ENCODE data around the gene BMAL1.

Gene BMAL1

DNA sequence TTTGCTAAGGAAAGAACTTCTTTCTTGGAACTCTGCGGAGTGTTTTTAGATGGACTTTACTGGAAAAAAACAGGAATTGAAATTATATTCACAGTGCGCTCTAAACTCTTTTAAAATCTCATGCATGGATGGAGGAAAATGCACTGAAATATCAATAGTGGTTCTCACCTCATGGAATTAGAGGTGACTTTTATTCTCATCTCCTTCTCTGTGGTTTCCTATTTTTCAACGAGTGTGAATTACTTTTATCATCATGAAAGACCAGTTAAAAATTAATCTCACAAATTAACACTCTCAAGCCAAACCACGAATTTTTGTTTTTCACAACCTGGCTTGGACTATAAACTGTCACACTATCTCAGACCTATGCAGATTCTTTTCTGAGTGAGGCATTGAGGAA lies 16.6 kb downstream of the BMAL1 start:
- DNase-seq = no peak

DNA sequence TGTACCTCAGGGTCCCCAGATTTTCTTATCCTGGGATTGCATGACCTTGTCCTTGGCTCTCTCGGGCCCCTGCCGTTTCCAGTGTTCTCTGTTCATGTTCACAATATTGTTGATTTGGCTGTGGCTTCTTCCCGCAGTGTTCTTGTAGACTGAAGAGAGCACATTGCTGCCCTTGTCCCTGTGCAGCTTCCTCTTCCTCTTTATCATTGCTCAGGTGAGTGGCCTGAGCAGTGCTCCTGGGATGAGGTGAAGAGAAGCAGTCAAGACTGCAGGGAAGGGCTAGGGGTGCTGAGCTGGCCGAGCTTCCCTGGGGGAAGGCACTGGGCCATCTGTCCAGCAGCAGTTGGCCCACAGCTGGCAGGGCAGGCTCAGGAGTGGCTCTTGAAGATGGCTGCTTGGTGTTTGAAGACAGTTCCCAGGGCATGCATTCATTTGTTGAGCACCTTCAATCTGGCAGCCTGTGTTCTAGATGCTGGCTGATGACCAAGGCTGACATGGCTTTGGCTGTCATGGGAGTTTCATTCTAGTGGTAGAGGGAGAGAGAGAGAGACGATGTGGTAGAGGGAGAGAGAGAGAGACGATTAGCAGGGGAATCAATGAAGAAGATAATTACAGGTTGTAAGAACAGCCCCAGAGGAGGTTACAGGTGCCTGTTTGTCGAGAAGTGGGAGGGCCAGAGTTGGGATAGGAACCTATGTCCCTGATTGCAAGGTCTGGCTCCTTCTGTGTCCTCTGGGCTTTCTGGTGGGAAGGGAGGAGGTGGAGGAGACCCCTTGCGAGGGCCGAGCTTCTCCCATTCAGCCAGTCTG lies 17.4 kb downstream of the BMAL1 start:
- DNase-seq = no peak

DNA sequence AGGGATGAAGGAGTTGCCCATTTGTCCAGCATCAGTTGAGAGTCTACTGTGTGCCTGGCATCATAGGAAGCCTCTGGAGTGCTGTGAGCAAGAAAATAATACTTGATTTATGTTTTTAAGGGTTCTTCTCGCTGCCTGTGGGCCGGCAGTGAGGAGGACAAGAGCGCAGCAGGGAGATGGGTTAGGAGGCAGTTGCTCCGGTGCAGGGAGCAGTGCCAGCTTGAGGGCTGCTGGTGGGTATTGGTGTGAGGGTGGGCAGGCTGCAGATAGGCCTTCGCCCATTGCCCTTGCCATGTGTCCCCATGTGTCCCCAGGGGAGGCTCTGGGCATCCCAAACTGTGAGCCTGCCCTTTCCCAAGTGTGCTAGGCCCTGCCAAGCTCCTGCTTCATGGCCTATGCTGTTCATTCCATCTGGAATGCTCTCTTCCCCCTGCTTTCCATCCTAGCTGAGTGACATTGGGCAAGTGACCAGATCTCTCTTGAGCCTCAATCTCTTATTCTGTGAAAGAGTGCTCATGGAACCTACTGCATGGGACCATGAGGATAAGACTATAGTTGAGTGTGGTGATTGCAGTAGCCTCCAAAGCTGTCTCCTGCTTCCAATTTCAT lies 19.8 kb downstream of the BMAL1 start:
- DNase-seq = no peak

DNA sequence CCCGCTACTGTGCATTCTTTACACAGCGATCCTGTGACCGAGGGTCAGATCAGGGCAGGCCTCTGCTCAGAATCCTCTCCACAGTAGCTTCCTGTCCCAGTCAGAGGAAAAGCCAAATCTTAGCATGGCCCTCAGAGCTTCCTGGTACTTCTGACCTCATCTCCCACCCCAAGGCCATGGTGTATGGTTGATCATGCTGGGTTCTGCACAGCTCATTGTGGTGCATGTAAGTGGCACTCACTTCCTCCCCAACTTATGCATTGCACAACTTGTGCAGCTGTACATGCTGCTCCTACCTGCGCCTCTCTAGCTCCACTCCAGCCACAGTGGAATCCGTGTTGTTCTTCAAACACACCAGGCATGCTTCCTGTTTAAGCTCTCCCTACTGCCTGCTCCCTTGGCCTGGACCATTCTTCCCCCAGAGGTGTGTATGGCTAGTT lies 20.3 kb downstream of the BMAL1 start:
- DNase-seq = no peak

DNA sequence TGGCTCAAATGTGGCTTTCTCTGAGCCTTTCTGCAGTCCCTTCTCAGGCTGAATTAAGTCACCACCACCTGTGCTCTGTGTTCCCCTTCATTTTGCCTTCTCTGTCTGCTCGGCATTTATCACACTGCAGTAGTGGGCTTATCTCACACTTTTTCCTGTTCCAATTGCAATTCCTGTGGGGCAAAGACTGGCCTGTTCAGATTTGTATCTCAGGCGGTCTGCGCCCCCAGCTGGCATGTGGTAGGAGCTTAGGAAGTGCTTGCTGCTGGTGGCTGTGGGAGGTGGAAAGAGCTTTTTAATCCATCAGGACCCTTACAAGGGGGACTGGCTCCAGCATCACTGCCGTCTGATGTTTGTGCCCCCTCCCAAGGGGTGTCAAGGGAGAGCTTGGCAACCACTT lies 21.2 kb downstream of the BMAL1 start:
- DNase-seq = no peak

DNA sequence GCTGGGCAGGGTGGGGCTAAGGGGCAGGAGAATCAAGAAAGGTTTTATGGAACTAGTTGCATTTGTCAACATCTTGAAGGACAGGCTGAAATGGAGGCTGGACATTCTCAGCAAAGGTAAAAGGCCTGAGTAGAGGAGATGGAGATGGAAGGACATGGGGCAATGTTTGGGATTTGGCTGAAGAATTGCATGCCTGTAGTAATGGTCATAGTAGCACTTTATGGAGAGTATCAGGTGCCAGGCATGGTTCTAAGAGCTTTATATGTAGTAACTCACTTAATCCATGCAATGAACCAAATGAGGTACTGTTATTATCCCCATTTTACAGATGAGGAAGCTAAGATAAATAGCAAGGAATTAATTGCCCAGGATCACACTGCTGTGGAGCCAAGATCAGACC lies 23.9 kb downstream of the BMAL1 start:
- DNase-seq = no peak

DNA sequence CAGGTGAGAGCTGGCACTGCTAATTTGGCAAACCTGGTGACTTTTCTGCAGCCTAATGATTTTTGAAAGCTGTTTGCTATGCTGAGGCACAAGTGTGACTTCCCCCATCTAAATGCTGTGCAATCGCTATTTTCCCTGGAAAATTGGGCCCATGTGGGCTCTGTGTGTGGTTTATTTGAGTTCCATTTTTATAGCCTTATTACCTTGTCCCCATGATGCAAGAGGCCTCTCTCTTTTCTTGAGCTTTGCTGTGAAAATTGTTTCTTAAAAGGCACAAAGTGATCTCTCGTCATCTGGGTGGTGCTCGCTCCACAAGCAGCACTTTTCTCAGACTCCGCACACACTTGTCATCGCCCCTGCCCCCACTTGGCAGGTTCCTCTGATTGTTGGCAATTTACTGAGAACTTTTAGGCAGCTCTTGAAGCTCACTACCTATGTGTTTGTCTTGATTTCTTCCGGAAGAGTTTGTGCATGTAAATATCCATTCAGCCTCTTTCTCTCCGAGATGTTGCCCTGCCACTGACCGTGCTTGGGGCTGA lies 24.9 kb downstream of the BMAL1 start:
- DNase-seq = no peak

DNA sequence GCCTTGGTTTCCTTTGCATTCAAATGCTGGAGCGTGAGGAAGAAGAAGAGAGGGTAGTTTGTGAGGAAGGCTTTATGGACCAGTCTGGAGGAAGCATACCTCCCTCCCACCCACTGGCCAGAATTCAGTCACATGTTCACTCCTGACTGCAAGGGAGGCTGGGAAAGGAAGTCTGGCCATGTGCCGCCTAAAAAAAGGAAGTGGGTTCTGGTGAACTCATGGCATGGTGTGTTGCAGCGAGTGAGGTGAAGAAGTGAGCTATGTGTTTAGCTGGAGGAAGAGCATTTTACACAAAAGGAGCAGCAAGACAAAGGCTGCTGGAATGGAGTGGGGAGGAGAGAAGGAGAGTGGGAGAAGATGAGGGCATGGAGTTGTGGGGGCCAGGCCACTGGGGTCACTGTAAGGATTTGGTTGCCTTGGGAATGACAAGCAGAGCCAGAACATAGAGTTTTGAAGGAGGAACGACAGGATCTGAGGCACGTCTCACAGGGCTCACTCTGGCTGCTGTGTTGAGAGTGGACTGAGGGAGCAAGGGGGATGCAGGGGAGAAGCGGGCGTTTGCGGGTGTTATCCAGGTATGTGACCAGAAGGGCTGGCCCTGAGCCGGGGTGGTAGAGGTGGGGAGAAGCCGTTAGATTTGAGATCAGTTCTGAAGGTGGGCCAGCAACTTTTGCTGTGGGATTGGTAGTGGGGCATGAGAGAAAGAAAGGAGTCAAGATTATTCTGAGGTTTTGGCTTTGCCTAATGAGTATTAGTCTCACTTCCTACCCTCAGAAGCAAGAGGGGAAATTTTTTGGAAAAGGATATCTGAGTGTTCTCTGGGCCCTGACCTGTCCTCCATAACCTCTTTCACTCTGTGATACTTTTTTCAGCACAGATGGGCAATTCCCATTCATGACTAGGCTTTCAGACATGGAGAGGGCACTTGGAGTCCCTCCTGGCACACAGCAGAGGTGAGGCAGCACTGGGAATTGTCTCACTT lies 26.4 kb downstream of the BMAL1 start:
- DNase-seq = no peak

DNA sequence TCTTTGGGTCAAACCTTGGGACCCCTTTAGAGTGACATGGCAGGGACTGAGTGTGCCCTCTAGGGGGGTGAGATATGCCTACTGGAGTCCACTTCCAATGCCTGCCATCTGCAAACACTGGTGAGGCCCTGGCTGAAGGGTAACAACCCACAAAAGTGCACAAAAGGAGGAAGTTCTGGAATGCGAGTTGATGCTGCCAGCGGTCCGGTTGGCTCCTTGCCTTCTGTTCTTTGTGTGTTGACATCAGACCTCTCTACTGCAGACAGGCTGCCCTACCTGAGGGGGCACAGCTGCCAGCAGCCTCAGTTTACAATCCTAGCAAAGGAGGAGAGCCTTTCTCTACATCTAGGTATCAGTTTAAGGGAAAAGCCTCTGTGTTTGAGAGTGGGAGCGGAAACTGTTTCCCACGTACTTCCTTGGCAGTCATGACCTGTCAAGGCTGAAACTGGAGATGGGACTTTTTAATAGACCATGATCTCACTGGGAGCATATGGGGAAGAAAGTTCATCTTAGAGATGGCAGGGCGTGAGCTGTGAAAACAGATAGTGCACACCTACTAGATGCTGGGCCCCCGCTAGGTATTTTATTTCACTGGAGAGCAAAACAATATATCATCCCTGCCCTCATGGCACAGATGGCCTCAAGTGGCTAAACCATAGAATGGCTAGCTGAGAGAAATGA lies 27.2 kb downstream of the BMAL1 start:
- DNase-seq = no peak

DNA sequence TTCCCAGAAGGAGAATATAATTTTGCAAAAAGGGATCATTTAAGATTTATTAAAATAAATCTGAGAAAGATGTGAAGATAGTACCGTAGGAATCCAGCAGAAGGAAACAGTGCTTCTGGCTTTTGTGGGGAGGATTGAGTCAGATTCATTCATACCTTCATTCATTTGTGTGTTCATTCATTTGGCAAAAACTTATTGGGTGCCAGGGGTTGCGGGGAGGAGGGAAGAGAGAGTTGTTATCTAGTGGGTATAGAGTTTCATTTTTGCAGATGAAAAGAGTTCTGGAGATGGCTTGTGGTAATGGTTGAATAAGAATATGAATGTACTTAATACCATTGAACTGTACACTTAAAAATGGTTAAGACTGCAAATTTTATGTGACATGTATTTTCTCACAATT lies 31.1 kb downstream of the BMAL1 start:
- DNase-seq = no peak

DNA sequence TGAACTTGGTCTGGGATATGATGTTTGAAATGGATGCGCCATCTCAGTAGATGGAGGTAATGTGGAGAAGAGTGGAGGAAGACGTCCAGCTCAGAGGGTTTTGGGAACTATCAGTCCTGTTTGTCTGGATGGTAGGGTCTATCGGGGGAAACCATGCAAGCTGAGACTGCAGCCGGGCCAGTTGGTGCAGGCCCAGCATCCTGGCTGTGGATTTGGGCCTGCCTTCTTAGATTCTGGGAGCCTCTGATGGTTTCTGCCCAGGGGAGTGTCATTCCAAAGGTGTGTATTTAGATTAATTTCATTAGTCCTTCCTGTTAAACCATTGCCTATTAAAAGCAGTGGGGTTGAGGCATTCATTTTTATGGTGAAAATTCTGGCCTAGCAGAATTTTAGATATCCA lies 31.6 kb downstream of the BMAL1 start:
- DNase-seq = no peak

DNA sequence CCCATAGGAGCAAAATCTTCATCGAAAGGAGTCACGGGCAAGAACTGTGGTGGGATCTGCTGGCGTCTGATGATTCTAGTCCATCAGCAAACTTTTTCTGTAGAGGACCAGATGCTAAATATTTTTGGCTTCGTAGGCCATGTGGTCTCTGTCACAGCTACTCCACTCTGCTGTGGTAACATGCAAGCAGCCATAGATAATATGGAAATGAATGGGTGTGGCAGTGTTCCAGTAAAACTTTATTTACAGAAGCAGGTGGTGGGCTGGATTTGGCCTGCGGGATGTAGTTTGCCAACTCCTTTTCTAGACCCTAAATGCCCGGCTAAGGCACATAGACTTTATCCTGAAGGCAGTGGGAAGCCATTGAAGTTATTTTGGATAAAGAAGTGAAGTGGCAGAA lies 32.9 kb downstream of the BMAL1 start:
- no peak for DNase-seq

DNA sequence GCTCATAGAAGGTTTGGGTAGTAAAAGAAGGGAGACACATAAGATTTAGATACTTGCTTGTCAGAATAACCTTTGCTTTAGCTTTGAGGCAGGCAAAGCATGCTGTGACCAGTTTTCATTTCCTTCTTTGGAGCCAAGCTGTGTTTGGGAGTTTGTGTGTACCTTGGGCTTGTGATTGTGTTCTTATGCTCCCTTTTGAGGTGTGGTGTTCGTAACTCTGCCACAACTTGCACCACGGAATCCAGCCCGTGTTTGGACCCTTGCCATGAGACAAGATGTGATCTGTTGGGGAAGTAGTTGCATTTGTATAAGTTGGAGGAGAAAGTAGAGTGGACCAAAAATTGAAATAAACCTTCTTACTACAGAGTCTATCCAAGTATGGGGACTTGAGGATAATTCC lies 34.0 kb downstream of the BMAL1 start:
- DNase-seq = no peak

DNA sequence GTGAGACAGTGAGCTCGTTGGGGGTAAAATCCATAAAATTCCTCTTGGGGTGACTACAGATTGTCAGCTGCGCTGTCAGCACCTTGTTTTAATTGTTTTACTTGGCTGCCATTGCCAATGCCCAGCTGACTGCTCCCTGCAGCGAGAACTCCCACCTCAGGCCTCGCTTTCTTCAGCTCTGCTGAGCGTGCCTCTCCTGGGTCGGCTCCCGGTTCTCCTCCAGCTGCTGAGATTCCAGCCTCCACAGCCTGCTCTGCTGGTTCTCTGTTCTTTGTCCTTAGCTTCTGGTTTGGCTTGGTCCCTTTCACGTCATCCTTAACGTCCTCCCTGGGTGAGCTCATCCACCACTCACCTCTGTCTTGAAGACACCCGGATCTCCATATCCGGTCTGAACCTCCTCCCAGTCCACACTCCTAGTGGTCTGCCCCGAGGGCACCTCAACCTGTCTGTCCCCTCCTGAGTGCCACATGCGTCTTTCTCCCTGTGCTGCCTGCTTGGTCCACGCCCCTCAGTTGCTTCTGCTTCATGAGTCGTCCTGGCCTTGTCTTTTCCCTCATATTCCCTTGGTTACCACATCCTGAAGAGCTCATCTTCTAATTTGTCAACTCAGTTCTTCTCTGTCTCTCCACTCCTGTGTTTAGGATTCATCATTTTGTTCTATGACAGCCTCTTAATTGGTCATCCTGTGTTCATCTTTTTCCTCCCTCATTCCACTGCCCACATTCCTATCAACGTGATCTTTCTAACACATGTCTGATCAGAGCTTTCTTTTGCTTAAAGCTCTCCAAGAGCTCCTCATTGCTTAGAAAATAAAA lies 35.6 kb downstream of the BMAL1 start:
- no peak for DNase-seq

DNA sequence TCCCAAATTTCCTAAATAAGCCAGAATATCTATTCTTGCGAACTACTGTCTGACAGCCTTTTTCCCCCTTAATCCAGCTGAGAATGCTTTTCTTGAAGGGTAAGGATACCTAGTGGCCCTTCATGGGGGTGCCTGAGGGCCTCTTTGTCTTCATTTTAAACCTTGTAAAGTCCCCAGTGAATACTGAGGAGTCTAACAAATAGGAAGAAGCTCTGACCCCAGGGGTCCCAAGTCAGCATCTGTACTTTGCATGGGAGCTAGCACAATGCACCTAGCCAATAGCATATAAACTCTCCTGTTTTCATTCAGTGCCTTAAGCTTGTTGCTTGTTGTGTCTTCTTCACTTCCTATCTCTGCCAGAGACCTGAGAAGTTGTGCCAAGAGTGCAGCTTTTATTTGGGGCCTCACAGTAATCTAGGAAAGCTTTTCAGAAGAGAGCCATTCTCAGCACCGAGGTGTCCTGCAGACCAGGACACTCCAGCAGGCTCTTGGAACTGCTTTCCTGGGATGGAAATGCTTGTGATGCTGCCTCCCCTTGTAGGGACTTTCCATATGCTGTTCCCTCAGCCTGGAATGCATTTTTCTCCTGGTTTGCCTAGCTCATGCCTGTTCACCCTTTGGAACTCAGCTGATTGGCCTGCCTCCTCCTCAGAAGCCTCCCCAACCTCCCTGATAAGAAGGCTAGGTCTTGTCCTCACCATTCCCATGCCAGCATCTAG lies 37.2 kb downstream of the BMAL1 start:
- no peak for DNase-seq

DNA sequence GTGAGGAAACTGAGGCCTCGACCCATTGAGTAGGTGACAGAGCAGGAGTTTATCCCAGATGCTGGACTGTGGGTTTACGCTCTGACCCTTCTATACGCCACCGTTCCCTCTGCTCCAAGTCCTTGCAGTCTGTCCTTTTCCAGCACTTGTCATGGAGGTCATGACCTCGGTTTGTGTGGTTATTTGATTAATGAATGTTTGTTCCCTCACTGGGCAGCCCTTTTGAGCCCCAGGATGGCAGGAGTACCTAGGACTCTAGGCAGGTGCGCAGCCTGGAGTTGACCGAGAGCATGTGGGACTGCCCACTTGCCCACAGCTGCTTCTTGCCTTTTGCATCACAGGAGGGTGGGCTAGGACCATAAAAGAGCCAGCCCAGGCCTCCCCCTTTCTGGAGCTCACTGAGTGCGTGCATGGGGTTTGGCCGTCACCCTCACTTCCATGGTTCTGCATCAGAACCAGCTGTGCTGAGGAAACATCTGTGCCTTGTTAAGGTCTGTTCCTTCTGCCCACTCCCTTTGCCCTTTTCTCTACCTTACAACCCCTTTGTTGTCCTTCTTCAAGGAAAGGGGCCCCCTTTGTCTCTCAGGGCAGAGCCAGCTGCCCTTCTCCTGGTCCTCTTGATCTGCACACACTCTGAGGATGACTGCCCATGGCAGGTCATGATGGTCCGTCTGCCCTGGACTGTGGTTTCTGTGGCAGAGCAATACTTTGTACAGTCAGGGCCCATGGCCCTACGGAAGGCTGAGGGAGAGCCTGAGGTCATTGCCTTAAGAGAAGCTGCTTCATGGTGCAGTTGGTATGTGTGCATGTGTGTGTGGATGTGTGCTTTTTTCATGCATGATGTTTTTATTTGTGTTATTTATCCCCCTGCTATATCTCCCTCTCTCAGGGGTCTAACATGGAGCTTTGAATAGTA lies 38.2 kb downstream of the BMAL1 start:
- DNase-seq = no peak

DNA sequence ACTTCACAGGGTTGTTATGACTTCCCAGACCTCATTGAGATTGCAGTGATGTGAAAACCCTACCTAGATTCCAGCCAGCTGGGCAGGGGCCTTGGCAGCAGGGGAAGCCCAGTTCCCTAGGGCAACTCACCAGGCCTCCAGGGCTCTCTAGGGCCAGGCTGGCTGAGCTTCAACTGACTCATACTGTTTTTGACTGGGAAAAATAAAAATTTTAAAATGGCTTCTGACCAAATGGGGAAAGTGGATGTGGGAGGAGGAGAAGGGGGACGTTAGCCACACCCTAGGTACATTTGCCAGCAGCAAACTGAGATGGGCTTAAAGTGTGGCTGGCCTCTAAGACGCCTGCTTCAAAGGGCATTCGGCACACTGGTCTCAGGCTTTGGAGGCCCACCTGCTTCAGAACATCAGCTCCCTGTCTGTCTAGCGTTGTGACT lies 39.0 kb downstream of the BMAL1 start:
- no peak for DNase-seq

DNA sequence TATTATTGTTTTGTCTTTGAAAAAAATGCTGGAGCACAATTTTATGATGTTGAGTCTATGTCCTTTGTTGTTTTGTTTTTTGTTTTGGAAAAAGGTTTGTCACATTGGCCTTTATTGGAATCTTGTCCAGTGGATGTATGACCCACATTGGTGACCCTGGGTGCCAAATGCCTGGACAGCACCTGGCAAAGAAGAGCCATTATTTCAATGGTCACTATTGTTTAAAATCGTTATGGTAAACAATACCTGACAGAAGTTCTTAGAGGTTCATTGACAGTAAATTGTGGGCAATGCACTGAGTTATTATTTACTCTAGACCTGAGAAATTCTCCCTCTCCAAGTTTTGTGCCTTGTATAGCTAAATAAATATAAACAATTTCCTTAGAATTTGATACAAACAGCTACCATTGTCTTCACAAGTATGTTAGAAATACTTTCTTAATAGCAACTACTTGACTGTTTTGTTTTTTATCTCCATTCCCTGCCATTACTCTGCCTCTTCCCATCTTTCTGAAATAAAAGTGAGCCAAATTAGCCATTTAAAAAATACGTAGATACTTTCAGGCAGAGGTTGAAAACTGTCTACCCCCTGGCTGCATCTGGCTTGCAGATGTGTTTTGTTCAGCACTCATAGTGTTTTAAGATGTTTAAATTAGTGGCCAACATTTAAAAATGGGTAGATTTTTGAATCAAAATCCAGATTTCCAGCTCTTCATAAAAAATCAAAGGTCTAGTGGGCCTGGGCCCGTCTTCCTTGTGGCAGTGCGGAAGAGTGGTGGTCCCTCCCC lies 39.9 kb downstream of the BMAL1 start:
- no peak for DNase-seq

Measured in NCI-H526 treated with DMSO at 0.1 percent for 48 hours (cell line).